ENCODE data around the gene COX6B2. TPM values are rescaled to one million over a fixed set of nuclear protein-coding genes. Genes with fewer than 3 reads are reported as not detected.

COX6B2 gene
- total and polyA plus RNA-seq, 10 donors = 0.06 to 1.6 (median 0.47) TPM; not detected in 3

DNA sequence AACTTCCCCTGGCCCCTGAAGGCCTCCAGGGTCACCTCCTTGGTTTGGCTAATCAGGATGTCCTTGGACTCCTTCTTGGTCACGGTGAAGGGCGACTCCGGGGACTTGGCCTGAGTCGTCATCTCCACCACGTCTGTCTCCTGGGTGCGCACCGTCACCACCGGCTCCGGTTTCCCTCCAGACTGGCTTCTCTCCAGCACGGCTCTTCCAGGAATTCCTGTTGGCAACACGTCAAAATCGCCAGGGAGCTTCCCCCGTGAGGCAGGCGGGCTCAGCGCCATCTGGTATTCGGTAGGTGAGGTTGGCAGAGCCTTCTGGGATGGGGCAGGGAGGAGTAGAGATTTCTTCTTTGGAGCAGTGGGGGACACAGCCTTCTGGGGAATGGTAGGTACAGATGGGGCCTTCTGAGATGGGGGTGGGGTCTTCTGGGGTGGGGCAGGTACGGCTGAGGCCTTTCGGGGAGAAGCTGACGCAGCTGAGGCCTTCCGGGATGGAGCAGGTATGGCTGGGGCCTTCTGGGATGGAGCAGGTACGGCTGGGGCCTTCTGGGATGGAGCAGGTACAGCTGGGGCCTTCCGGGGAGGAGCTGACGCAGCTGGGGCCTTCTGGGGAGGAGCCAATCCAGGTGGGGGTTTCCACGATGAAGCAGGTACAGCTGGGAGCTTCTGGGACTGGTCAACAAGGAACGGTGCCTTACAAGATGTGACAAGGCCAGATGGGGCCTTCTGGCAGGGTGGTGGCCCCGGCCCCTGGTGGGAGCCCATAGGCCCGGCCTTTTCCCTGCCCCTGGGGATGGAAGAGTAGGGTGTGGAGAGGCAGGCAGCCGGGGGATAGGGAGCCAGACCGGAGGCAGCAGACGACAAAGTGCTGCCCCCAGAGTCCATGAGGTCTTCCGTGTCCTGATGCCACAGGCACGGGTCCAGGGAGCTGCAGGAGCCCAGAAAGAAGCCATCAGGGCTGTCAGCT is 4.7 kb upstream of the COX6B2 start:
- DNase-seq = no peak
- TF ChIP-seq POLR2AphosphoS5 (IDR thresholded peaks at IDR 0.05) = peak in 1 of 3 donors; percentile 8
- no peak for TF ChIP-seq POLR2A (IDR thresholded peaks at IDR 0.05)
- Histone ChIP-seq H3K4me1 (peaks cover 4 to 12% (median 7%) of the 10 kb centered on the region in 6 donors), H3K4me3 (no peak overlapping the region), H3K9me3 (no peaks in the 10 kb centered on the region), H3K27me3 (replicated peaks in 1 of 7) (peaks cover 0 to 61% (median 14%) of the 10 kb centered on the region in 7 donors), H3K27ac (no peak overlapping the region), H3K36me3 (no peaks in the 10 kb centered on the region)
- 73 to 85% (median 74%) methylated on average over 31 to 32 of the region's 32 CpGs for WGBS, 5 donors
- intact Hi-C loops (cut with DNase I; ENCODE audit: low total_unique reads) = no loop called here

DNA sequence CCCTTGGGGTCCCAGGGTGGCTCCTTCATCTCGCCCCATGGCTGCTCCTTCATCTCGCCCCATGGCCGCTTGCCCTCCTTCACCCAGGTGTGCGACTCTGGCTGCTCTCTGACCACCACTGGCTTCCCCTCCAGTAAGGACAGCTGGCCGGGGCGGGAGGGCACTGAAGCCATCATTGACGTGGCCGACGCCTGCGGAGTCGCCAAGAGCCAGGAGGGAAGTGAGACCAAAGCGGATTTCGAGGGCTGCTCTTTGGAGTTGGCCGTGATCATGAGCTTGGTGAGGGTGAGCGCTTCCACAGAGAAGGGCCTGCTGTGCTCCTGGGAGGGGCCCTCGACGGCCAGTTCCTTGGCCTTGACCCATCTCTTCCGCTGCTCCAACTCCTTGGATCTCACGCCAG is 4.0 kb upstream of the COX6B2 start:
- intact Hi-C loops (cut with DNase I; ENCODE audit: low total_unique reads) = no loop called here
- Histone ChIP-seq H3K27me3 (replicated peaks in 1 of 7) (peaks cover 0 to 68% (median 21%) of the 10 kb centered on the region in 7 donors), H3K36me3 (no peaks in the 10 kb centered on the region), H3K4me3 (no peak overlapping the region), H3K27ac (no peak overlapping the region), H3K4me1 (peaks cover 6 to 20% (median 13%) of the 10 kb centered on the region in 6 donors), H3K9me3 (no peaks in the 10 kb centered on the region)
- DNase-seq = no peak
- 78 to 90% (median 83%) methylated on average over 8 to 19 of the region's 19 CpGs for WGBS, 5 donors
- TF ChIP-seq POLR2AphosphoS5 (IDR thresholded peaks at IDR 0.05) (no peak), POLR2A (IDR thresholded peaks at IDR 0.05) (no peak), CTCF (IDR thresholded peaks at IDR 0.05 in 8 of 11, conservative IDR thresholded peaks at IDR 0.05 in 3 of 11) (no peak)

DNA sequence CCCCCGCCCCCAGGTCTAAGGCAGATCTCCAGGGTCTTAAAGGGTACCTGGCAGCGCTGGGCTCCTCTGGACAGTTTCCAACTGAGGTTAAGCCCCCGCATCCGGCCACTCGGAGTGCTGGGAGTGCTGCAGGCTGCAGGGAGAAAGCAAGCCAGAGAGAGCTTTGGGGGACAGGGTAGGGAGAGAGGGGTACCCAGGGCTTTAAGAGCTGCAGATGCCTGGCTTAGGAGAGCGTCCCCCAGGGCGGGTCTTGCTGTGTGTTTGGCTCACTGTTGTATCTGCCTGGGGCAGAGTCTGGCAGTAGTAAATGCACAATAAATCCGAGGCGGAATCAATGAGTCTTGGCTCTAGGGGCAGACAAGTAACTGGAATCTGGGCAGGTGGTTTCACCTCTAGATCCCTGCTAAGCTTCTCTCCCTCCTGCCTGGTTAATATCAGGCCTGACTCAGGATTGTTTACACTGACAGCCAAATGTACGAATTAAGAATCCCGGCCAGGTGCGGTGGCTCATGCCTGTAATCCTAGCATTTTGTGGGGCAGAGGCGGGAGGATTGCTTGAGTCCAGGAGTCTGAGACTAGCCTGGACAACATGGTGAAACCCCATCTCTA is 798 bp upstream of the COX6B2 start:
- no peak for DNase-seq
- intact Hi-C loops (cut with DNase I; ENCODE audit: low total_unique reads) = no loop called here
- H3K27me3 ChIP-seq (replicated peaks in 1 of 7) = peaks cover 0 to 87% (median 44%) of the 10 kb centered on the region in 7 donors

More for the DNA sequence above, 798 bp upstream of the COX6B2 start:
- peaks cover 9 to 29% (median 18%) of the 10 kb centered on the region in 6 donors for H3K4me1 ChIP-seq
- no peaks in the 10 kb centered on the region for H3K9me3 ChIP-seq
- no peak overlapping the region for H3K27ac ChIP-seq
- no peak overlapping the region for H3K4me3 ChIP-seq
- WGBS, 5 donors = 39 to 43% (median 40%) methylated on average over 11 to 13 of the region's 13 CpGs
- TF ChIP-seq POLR2A (IDR thresholded peaks at IDR 0.05) (no peak), CTCF (IDR thresholded peaks at IDR 0.05 in 8 of 11, conservative IDR thresholded peaks at IDR 0.05 in 3 of 11) (no peak), POLR2AphosphoS5 (IDR thresholded peaks at IDR 0.05) (no peak)
- H3K36me3 ChIP-seq = no peaks in the 10 kb centered on the region

Data from spleen (tissue), 11 donors.